ENCODE measurements around the gene ADGRA1.

ADGRA1 gene

DNA sequence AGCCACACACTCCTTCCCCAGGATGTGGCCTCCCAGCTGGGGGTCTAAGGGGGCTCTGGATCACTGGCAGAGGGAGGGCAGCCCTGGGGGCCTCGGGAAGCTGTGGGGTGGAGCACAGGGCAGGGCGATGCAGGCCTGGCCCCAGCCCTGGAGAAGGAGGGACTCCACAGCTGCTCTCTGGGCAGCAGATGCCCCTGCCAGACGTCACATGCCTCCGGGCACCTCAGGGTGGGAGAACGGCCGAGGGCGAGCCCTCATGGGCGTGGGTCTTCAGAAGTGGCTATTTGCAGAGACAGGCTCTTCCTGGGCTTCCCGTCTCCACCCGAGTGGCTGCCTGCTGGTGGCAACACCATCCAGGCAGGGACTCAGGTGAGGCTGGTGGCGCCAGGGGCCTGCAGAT lies 16.0 kb upstream of the ADGRA1 start:
- no peak for TF ChIP-seq ZC3H10 (CRISPR knock-in tag; IDR thresholded peaks at IDR 0.05)
- TF ChIP-seq CSDC2 (CRISPR knock-in tag; IDR thresholded peaks at IDR 0.05) = no peak
- no peak for TF ChIP-seq TCF4 (CRISPR knock-in tag; IDR thresholded peaks at IDR 0.05; ENCODE audit: borderline replicate concordance)
- no peak for TF ChIP-seq ISL1 (CRISPR knock-in tag; IDR thresholded peaks at IDR 0.05)
- no peak for TF ChIP-seq BACH2 (CRISPR knock-in tag; IDR thresholded peaks at IDR 0.05; ENCODE audit: borderline replicate concordance)
- no peak for TF ChIP-seq OSR1 (CRISPR knock-in tag; IDR thresholded peaks at IDR 0.05)
- no peak for ATAC-seq

GRCh38 chr10:133072196-133072595 lies 15.5 kb upstream of the ADGRA1 start:
- TF ChIP-seq CSDC2 (CRISPR knock-in tag; IDR thresholded peaks at IDR 0.05) (no peak), PPARA (CRISPR knock-in tag; IDR thresholded peaks at IDR 0.05; ENCODE audit: borderline replicate concordance) (no peak), ISL1 (CRISPR knock-in tag; IDR thresholded peaks at IDR 0.05) (no peak), POU6F1 (CRISPR knock-in tag; IDR thresholded peaks at IDR 0.05; ENCODE audit: borderline replicate concordance, low read depth) (no peak), GLIS3 (CRISPR knock-in tag; IDR thresholded peaks at IDR 0.05) (no peak), ZC3H10 (CRISPR knock-in tag; IDR thresholded peaks at IDR 0.05) (no peak), ZFP30 (CRISPR knock-in tag; IDR thresholded peaks at IDR 0.05) (no peak)
- TF ChIP-seq, protein P1, sequence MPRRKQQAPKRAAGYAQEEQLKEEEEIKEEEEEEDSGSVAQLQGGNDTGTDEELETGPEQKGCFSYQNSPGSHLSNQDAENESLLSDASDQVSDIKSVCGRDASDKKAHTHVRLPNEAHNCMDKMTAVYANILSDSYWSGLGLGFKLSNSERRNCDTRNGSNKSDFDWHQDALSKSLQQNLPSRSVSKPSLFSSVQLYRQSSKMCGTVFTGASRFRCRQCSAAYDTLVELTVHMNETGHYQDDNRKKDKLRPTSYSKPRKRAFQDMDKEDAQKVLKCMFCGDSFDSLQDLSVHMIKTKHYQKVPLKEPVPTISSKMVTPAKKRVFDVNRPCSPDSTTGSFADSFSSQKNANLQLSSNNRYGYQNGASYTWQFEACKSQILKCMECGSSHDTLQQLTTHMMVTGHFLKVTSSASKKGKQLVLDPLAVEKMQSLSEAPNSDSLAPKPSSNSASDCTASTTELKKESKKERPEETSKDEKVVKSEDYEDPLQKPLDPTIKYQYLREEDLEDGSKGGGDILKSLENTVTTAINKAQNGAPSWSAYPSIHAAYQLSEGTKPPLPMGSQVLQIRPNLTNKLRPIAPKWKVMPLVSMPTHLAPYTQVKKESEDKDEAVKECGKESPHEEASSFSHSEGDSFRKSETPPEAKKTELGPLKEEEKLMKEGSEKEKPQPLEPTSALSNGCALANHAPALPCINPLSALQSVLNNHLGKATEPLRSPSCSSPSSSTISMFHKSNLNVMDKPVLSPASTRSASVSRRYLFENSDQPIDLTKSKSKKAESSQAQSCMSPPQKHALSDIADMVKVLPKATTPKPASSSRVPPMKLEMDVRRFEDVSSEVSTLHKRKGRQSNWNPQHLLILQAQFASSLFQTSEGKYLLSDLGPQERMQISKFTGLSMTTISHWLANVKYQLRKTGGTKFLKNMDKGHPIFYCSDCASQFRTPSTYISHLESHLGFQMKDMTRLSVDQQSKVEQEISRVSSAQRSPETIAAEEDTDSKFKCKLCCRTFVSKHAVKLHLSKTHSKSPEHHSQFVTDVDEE (CRISPR knock-in tag; IDR thresholded peaks at IDR 0.05) = no peak
- no peak for ATAC-seq

- no peak for ATAC-seq
Measured at GRCh38 chr10:133072720-133073390, 14.9 kb upstream of the ADGRA1 start.

More at GRCh38 chr10:133072720-133073390, 14.9 kb upstream of the ADGRA1 start:
- TF ChIP-seq, protein P2, sequence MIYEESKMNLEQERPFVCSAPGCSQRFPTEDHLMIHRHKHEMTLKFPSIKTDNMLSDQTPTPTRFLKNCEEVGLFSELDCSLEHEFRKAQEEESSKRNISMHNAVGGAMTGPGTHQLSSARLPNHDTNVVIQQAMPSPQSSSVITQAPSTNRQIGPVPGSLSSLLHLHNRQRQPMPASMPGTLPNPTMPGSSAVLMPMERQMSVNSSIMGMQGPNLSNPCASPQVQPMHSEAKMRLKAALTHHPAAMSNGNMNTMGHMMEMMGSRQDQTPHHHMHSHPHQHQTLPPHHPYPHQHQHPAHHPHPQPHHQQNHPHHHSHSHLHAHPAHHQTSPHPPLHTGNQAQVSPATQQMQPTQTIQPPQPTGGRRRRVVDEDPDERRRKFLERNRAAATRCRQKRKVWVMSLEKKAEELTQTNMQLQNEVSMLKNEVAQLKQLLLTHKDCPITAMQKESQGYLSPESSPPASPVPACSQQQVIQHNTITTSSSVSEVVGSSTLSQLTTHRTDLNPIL (CRISPR knock-in tag; IDR thresholded peaks at IDR 0.05; ENCODE audit: low read depth) = no peak
- TF ChIP-seq ZNF565 (CRISPR knock-in tag; conservative IDR thresholded peaks at IDR 0.05; ENCODE audit: low read depth) (no peak), ZC3H10 (CRISPR knock-in tag; IDR thresholded peaks at IDR 0.05) (no peak), TCF4 (CRISPR knock-in tag; IDR thresholded peaks at IDR 0.05; ENCODE audit: borderline replicate concordance) (no peak), ISL1 (CRISPR knock-in tag; IDR thresholded peaks at IDR 0.05) (no peak), POU6F1 (CRISPR knock-in tag; IDR thresholded peaks at IDR 0.05; ENCODE audit: borderline replicate concordance, low read depth) (no peak), ZFP3 (CRISPR knock-in tag; IDR thresholded peaks at IDR 0.05) (no peak), ZFP30 (CRISPR knock-in tag; IDR thresholded peaks at IDR 0.05) (no peak), PPARA (CRISPR knock-in tag; IDR thresholded peaks at IDR 0.05; ENCODE audit: borderline replicate concordance) (no peak), BACH2 (CRISPR knock-in tag; IDR thresholded peaks at IDR 0.05; ENCODE audit: borderline replicate concordance) (no peak), PATZ1 (CRISPR knock-in tag; IDR thresholded peaks at IDR 0.05; ENCODE audit: borderline replicate concordance) (no peak), ESRRG (CRISPR knock-in tag; IDR thresholded peaks at IDR 0.05) (no peak)
- TF ChIP-seq, protein P3, sequence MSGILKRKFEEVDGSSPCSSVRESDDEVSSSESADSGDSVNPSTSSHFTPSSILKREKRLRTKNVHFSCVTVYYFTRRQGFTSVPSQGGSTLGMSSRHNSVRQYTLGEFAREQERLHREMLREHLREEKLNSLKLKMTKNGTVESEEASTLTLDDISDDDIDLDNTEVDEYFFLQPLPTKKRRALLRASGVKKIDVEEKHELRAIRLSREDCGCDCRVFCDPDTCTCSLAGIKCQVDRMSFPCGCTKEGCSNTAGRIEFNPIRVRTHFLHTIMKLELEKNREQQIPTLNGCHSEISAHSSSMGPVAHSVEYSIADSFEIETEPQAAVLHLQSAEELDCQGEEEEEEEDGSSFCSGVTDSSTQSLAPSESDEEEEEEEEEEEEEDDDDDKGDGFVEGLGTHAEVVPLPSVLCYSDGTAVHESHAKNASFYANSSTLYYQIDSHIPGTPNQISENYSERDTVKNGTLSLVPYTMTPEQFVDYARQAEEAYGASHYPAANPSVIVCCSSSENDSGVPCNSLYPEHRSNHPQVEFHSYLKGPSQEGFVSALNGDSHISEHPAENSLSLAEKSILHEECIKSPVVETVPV (CRISPR knock-in tag; IDR thresholded peaks at IDR 0.05) = no peak
